ENCODE data around the gene BCAR3. TPM values are rescaled to one million over a fixed set of nuclear protein-coding genes. Genes with fewer than 3 reads are reported as not detected.

Gene BCAR3
- total and polyA plus RNA-seq, 8 donors: 15.5 to 26.0 (median 18.9) TPM

- Histone ChIP-seq H3K27ac (no peak overlapping the region), H3K9me3 (peaks cover 0 to 3% of the 10 kb centered on the region in 2 donors), H3K36me3 (no peaks in the 10 kb centered on the region), H3K4me3 (no peak overlapping the region), H3K27me3 (no peaks in the 10 kb centered on the region), H3K4me1 (peaks cover 0 to 3% of the 10 kb centered on the region in 2 donors)
- ATAC-seq (no peak), DNase-seq (no peak)
- intact Hi-C loops (cut with DNase I): no loop called here
- TF ChIP-seq CTCF (IDR thresholded peaks at IDR 0.05): no peak
Measured at GRCh38 chr1:93720956-93721626, 39.5 kb upstream of the BCAR3 start.

- Histone ChIP-seq H3K27ac (no peak overlapping the region), H3K4me3 (no peak overlapping the region), H3K4me1 (peaks cover 0 to 3% of the 10 kb centered on the region in 2 donors), H3K36me3 (no peaks in the 10 kb centered on the region), H3K9me3 (peaks cover 0 to 3% of the 10 kb centered on the region in 2 donors), H3K27me3 (no peaks in the 10 kb centered on the region)
- no peak for TF ChIP-seq CTCF (IDR thresholded peaks at IDR 0.05)
- DNase-seq (no peak), ATAC-seq (no peak)
- intact Hi-C loops (cut with DNase I): no loop called here
Measured at GRCh38 chr1:93717640-93718039, 36.0 kb upstream of the BCAR3 start.

GRCh38 chr1:93716941-93717368 lies 35.3 kb upstream of the BCAR3 start:
- TF ChIP-seq CTCF (IDR thresholded peaks at IDR 0.05): no peak
- H3K9me3 ChIP-seq: peaks cover 0 to 3% of the 10 kb centered on the region in 2 donors
- H3K27ac ChIP-seq: no peak overlapping the region
- H3K4me1 ChIP-seq: peaks cover 0 to 2% of the 10 kb centered on the region in 2 donors
- no peaks in the 10 kb centered on the region for H3K27me3 ChIP-seq
- H3K4me3 ChIP-seq: no peak overlapping the region
- DNase-seq (no peak), ATAC-seq (no peak)
- no peaks in the 10 kb centered on the region for H3K36me3 ChIP-seq
- intact Hi-C loops (cut with DNase I): no loop called here

GRCh38 chr1:93716163-93716562 lies 34.5 kb upstream of the BCAR3 start:
- TF ChIP-seq CTCF (IDR thresholded peaks at IDR 0.05): no peak
- no peak for DNase-seq
- intact Hi-C loops (cut with DNase I): no loop called here
- ATAC-seq: no peak
- H3K36me3 ChIP-seq: no peaks in the 10 kb centered on the region
- H3K27ac ChIP-seq: no peak overlapping the region
- no peak overlapping the region for H3K4me3 ChIP-seq
- H3K4me1 ChIP-seq: no peaks in the 10 kb centered on the region
- peaks cover 0 to 3% of the 10 kb centered on the region in 2 donors for H3K9me3 ChIP-seq
- H3K27me3 ChIP-seq: no peaks in the 10 kb centered on the region

- Histone ChIP-seq H3K27ac (no peak overlapping the region), H3K4me1 (no peaks in the 10 kb centered on the region), H3K9me3 (peaks cover 0 to 3% of the 10 kb centered on the region in 2 donors), H3K27me3 (no peaks in the 10 kb centered on the region), H3K36me3 (no peaks in the 10 kb centered on the region), H3K4me3 (no peak overlapping the region)
- DNase-seq (no peak), ATAC-seq (no peak)
- no peak for TF ChIP-seq CTCF (IDR thresholded peaks at IDR 0.05)
- intact Hi-C loops (cut with DNase I): no loop called here
Measured at GRCh38 chr1:93715529-93716126, 34.0 kb upstream of the BCAR3 start.
